C1 segment of cervical spinal cord (tissue), 14 donors: Measurements from ENCODE around the gene CLEC19A.

Source experiments
- DNase-seq, 14 donors: peaks; one replicate each; lab custom pipeline; 2025; lab: John Stamatoyannopoulos, UW

Gene CLEC19A

DNA sequence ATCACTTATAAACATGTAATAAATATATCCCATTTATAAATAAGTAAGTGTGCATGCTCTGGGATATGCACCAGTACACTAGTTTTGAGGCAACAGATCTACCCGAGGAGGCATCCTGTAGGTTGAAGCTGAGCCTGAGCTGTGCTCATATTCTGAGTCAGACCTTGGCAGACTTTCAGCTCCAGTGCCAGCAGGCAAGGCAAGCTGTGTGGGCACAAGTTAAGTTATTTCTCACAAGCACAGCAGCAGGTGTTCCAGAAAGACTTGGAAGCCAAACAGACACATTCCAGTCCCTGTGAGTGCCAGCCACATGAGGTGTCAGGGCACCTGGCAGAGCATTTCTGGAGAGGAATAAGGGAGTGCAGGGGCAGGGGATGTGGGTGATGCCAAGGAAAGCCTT is 1.3 kb upstream of the CLEC19A start:
- peak in 10 of 14 donors; percentile 4 to 59 (median 14) for DNase-seq

DNA sequence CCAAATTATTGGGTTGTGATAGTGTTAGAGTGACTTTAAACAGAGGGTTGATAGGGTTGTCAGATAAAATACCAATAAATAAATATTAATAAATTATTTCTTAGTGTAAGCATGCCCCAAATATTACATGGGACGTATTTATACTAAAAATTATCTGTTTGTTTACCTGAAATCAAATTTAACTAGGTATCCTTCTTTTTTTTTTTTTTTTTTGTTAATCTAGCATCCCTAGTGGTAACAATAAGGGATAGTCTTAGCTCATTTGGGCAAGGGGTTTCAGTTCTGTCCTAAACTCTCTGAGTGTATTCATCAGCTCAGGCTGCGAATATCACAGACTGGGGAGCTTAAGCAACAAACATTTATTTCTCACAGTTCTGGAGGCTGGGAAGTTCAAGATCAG is 1.3 kb downstream of the CLEC19A start:
- DNase-seq: no peak

DNA sequence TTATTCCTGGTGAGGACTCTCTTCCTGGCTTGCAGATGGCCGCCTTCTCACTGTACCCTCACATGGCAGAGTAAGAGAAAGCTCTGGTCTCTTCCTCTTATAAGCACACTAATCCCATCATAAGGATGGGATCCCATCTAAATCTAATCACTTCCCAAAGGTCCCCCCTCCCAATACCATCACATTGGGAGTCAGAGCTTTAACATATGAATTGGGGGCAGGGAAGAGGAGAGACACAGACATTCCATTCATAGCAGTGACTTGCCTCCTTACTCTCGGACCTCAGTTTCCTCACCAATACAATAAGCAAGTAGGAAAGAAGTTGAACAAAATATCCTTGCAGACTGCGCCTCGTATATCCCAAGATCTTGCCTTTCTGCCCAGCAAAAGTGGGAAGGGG is 1.7 kb downstream of the CLEC19A start:
- no peak for DNase-seq

DNA sequence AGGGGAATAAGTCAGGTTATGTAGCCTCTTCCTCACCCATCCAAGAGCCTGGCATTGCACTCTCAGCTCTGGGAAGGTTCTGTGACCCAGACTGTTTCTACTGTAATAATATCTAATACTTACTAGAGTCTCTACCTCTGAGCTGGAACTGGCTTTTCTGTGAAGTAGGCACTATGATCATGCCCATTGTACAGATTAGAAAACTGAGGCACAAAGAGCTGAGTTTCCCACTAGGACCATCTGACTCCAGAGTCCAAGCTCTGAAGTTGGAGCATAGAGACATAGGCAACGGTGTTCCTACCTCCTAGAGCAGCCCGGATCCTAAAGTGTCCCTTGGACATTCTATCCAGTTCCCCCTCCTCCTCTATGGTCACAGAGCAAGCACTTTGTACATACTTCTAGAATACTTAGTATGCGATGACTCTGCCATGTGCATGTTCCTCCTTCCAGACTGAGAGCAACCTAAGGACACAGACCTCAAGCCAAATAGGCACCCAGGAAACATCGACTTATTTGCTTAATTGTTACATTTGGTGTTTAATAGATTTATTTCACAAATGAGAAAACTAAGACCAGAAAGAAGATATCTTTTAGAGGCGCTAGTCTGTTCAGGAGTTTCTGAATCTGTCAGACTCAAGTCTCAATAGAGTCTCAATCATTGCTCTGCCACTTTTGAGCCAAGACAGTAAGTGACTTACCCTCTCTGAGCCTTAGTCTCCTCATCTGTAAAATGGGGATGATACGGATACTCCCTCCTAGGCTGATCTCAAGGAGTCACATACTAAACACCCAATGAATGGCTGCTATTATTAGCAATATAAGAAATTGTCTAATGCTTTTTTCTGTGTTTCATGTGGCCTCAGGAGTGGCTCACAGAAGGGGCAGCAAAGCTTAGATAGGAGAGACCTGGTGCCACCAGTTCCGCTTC is 3.6 kb downstream of the CLEC19A start:
- DNase-seq: no peak

DNA sequence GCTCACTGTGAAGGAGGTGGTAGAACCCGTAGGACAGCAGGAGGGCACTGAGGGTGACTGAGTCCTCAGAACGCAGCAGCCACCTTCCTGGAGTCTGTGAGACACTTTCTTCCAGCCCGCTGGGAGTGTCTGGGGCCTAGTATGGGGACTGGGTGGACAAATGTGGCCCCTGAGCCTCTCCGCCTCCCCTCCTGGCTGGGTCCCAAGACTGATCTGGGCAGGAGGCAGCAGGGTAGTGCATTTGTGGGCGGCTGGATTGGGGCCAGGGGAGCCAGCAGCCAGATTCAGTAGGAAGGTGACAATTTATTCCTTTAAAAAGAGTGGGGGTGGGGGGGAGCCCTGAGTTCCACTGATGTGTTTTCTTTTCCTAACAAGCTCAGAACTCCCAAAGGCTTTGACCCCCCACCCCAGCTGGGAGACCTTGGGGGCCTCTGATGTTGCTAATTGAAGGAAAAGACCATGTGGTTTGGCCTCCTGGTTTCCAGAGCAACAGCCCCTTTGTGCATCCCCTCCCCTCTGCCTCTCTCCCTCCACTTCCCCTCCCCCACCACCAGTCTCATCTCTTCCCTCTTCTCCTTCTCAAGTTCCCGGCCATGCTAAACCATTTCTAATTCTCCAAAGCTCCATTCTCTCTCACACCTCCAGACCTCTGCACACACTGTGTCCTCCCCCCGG is 4.4 kb downstream of the CLEC19A start:
- DNase-seq: peak in 2 of 14 donors; percentile 11 to 25

DNA sequence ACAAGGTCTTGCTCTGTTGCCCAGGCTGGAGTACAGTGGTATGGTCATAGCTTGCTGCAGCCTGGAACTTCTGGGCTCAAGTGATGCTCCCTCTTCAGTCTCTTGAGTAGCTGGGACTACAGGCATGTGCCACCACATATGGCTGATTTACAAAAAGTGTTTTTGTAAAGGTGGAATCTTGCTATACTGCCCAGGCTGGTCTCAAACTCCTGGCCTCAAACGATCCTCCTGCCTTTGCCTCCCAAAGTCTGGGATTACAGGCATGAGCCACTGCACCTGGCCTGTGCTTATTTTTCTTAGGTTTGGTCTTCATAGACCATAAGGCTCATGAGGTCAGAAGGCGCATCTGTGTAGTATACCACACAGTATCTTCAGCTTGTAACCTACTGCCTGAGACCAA is 5.3 kb downstream of the CLEC19A start:
- DNase-seq: no peak

DNA sequence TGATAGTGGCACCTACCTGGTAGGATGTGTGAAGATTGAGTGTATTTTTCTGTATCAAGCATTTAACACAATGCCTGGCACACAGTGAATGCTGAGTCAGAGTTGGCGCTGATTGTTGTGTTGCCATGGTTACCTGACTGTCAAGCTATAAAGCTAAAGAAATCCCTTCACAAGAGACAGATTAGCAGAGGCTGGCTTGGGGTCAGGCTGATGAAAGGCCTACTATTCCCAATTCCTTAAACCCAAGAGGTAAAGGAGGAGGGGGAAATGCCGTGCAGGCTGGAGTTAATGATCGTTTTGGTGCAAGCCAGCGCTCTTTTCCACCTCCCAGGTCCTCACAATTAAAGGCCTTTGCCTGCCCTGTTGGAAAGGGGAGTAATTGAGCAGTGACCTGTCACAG is 5.9 kb downstream of the CLEC19A start:
- no peak for DNase-seq

DNA sequence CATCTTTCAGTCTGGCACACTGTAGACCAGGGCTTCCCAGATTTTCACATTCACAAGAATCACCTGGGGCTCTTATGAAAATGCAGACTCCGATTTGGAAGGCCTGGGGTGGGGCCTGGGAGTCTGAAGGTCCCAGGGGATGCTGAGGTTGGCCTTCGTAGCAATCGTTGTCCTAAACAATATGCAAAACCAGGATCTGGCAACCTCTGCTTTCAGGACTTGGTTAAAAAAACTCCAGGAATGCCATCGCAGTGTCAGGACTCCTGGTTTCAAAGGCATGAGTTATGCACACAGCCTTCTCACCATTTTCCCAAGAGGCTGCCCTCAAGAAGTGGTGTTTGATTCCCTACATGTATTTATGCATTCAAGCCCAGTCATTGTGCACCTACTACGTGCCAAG is 6.7 kb downstream of the CLEC19A start:
- no peak for DNase-seq

DNA sequence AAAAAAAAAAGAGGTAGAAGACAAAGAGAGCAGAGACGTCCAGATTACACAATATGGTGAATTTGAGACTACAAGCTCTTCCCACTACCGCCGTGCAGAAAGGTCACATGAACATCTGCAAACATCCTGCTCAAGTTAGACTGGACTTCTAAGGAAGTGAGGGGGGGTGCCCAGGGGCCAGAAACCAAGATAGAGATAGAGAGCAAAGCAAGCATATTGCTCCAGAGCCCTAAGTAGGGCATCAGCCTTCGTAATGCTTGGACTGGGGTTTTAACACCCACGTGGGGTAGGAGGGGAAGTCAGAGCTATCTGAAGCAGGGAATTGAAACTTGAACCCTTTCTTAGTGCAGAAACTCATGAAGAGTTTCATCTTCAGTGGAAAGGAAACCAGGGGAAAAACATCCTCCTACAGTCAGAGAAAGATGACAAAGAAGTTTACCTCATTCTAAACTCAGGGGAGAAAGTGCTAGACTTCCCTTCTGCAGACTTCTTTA is 8.7 kb downstream of the CLEC19A start:
- peak in 7 of 14 donors; percentile 23 to 65 (median 42) for DNase-seq

DNA sequence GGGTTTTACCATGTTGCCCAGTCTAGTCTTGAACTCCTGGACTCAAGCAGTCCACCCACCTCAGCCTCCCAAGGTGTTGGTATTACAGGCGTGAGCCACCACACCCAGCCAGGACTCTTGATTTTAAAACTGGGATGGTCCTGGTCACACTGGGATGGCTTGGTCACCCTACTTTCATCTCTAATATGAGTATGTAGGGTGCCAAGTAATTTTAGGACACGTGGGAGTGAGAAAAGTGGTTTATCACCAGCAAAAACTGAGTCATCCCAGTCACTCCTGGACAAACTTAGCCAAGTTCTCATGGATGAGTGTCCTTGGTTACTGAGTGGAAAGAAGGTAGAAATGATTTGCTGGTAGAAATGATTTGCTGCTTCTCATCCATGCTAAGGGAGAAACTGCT is 9.9 kb downstream of the CLEC19A start:
- DNase-seq: no peak

DNA sequence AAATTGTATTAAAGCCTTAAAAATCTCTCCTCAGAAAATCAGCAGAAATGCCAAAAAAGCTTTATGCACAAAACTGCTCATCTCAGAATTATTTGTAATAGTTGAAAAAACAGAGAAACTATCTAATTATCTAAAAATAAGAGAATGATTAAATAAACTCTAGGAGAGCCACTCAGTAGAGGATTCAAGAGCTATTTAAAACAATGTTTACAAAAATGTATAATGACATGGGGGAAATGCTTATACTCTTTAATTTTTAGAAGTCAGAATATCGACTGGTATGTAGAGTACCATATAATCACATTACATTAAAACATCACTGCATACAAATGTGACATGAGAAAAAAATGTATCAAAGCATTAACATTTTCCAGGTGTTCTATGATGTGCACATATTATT is 11.9 kb downstream of the CLEC19A start:
- no peak for DNase-seq

DNA sequence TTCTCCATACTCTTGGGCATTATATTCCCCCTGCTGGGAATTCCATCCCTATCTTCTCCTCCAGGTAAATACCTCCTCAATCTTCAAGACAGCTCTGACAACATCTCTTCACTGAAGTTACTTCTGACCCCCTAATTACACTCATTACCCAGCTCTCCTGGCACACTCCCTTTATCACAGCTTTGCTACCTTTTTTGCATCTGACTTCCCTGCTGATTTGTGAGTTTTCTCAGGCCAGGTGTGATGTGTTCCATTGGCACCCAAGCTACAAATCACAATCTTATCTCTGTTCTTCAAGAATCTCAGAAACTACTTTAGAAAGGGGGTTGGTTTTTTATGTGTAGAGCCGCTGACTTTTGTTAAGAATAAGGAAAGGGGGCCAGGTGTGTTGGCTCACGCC is 14.0 kb downstream of the CLEC19A start:
- DNase-seq: no peak

DNA sequence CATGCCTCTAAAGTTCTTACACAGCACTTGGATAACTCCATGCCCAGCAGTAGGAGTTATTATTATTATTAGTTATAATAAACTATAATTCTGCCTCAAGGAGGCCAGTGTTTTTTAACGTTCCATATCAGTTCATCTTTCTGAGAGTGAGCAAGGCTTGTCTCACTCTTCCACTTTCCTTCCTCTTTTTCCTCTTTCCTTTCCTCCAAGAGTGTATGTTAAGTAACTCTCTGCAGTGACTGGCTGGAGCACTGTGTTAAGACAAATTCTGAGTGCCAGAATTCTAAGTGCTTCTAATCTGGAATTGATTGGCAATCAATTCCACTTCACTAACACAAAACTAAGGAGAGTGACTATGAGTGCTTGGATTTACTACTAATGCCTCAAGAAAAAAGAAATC is 16.4 kb downstream of the CLEC19A start:
- DNase-seq: no peak

DNA sequence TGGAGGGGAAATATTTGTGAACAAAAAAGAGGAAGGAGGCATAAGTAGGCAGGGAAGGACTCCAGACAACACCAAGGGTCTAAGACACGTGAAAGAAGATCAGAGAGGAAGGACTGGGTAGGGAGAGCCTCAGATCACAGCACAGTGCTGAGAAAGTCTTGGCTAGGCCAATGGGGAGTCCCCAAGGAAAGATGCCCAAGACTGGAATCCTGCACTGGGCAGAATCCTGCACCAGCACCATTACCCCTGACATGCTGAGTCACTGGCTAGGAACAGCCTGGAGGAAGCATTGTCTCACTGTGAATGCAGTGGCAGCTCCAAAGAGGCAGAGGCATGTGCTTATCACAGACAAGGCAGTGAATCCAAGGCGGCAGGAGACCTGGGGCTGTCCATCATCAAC is 19.2 kb downstream of the CLEC19A start:
- DNase-seq: peak in 3 of 14 donors; percentile 5 to 18 (median 11)

DNA sequence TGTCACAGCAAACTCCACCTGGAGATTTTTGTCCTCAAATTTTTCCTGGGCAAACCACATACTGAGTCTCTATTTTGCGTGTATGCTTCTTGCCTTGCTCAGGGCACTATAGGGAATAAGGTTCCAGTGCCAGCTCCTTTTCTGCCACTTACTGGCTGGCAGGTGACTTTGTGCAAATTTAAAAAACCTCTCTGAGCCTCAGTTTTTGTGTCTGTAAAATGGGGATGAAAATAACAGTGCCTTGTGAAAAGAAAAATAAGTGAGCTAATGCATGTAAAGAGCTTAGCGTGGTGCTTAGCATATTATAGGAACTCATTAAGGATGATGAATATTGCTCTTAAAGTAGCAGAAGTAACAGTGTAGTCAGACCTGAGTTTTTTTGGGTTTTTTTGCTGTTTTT is 19.9 kb downstream of the CLEC19A start:
- no peak for DNase-seq

DNA sequence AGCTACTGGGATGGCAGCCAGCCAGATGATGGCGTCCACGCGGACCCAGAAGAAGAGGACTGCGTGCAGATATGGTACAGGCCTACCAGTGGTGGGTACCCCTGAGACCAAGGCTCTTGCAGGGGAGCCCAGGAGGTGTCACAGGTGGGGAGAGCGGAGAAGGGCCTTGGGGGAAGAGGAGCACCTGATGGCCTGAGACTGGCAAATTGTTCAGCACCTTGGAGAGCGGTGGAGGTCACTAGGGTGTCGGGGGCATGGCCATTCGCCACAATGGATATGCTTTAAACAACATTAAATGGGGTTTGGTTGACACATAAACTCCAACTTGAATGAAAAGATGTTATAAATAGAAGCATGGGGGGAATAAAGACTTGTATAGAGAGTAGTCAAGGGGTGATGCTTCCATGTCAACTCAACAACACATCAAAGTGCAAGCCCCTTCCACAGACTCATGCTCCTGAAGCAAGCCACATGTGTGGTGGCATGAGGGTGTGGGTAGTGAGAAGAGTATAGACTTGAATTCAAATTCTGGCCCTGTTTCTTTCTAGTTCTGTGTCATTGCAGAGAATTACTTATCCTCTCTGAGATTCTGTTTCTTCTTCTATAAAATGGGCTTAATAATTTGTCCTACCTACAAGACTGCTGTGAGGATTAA is 22.2 kb downstream of the CLEC19A start:
- no peak for DNase-seq

DNA sequence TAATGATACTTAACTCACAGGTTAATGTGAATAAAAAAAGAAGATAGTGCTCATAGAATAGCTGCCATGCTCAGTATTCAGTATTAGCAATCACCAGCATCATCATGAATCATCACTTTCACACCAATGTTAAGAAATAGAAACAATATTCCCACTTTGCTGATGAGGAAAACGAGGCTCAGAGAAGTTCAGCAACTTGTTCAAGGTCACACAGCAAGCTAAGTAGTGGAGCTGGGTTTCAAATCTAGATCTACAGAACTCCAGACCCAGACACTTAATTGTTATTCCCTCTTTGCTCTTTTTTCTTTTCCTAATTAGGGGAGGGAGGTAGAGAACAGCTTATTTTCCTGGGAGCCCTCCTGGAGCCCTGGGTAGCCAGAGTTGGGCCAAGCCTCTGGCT is 22.9 kb downstream of the CLEC19A start:
- no peak for DNase-seq

DNA sequence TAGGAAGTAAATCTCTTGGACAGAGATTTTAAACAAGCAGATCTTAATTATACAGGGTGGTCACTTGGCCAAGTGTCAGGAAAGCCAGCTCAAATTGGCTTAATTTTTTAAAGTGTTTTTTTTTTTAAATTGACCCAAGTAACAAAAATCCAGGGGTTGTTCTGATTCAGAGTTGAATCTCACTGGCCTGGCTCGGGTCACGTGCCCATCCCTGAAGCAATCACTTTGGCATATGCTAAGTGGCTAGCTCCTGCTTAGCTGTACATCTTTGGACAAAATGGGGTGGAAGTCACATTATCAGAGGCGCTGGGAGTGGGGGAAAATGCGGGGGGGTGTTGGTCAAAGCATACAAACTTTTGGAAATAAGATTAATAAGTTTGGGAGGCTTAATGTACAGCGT is 23.6 kb downstream of the CLEC19A start:
- DNase-seq: no peak

DNA sequence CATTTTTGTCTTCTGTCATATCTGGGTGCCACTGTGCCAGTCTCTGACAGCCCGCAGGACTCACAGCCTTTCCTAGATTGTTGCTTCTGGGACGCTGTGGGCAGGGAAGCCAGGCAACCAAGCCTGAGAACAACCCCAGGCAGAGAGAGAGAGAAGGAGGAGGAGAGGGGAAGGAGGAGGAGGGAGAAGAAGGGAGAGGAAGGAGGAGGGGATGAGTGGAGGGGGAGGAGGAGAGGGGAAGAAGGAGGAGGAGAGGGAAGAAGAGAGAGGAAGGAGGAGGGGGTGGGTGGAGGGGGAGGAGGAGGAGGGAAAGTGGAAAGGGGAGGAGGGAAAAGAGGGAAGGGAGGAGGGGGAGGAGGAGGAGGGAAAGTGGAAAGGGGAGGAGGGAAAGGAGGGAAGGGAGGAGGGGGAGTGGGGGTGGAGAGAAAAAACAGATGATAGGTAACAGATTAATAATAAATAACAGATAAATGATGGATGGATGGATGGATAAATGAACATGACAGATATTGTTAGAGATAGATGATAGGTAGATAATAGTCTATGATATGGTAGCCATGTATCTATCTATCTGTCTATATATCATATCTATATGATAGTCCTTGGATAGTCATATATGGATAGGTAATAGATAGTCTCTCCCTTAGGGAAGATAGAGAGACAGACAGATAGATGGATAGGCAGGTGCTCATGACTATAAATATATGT is 29.3 kb downstream of the CLEC19A start:
- DNase-seq: no peak

DNA sequence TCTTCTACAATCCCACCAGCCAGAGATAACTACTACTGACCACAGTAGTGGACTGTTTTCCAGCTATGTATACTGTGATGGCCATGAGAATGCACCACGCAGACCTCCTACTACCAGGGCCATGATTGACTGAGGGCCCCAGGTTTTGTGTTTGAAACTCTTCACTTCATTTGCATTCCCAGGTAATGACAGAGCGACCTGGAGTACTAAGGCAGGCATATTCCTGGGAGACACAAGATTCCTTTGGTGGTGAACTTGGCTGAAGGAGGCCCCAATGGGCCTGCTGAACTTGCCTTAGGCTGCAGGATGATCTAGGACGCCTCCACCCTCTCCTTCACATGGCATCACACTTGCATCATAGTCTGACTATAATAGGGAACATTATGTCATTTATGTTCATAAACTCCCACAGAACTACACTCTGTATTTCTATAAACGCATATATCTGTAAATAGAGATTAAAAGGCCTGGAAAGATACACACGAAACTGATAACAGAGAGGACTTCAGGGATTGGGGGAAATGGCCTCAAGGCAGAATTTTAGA is 30.4 kb downstream of the CLEC19A start:
- no peak for DNase-seq

DNA sequence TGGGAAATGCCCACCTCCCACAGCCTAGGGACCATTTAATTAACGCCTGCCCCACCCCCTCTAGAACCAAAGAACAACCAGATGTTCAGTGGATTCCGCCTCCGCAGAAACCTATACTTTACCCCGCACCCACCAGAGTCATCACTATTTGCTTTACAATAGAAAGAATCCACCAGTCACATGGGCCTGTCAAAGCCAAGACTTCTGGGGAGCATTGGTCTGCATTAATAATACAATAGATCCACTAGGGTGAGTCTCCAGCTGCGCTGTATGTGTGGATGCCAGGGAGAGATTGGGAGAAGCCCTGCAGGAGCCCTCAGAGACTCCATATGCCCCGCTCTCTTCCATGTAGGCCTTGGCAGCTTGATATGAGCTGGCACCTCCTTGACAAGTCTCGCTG is 31.3 kb downstream of the CLEC19A start:
- DNase-seq: no peak
